GM12878 (cell line): Measurements from ENCODE around the gene GNAO1. TPM values are rescaled to one million over a fixed set of nuclear protein-coding genes. Genes with fewer than 3 reads are reported as not detected.

ENCODE experiments used
- ATAC-seq: fragments of 200-7000 bp; cut with Tn5 transposase; 3 replicates; pipeline ENCODE4 v1.9.1; 2020; ENCODE audit warnings: mild to moderate bottlenecking, moderate library complexity
- BruUV-seq: library from RNA; stranded (reverse); fragments of 400-500 nt; replicated peaks from 2 replicates; lab custom pipeline; 2021; lab: Mats Ljungman, UMichigan
- CTCF ChIA-PET: fragments of 300-600 bp; sonication (Branson Sonifier 250); formaldehyde crosslinking; extraction: SDS; loops from one replicate; lab custom pipeline; 2021; ENCODE audit warnings: inconsistent platforms; lab: Yijun Ruan, JAX
- POLR2A ChIA-PET: fragments of 350-600 bp; formaldehyde crosslinking; extraction: SDS; loops from one replicate; lab custom pipeline; 2021; ENCODE audit warnings: inconsistent platforms; lab: Charles Lee
- RAD21 ChIA-PET: fragments of 300-600 bp; sonication (Branson Sonifier 250); formaldehyde crosslinking; loops from one replicate; lab custom pipeline; 2023; ENCODE audit warnings: antibody characterized with exemption; ENCODE audit not compliant: unreplicated experiment; lab: Charles Lee
- SMC1A ChIA-PET: fragments of 300-600 bp; sonication (Branson Sonifier 250); formaldehyde crosslinking; loops from one replicate; lab custom pipeline; 2023; ENCODE audit not compliant: unreplicated experiment, uncharacterized antibody; lab: Charles Lee
- DNase-seq: peaks from one replicate; pipeline ENCODE4 v3.0.0-alpha.2; 2011; ENCODE audit warnings: low read depth, low spot score
- FAIRE-seq: peaks from 3 replicates; lab custom pipeline; 2011; peaks lifted over from hg19 to GRCh38; lab: Jason Lieb, UNC
- H2AFZ ChIP-seq: 2 replicates; pipeline ENCODE4 v1.6.0; 2011; ENCODE audit warnings: low read depth, low read length, control low read depth; ENCODE audit not compliant: control insufficient read depth
- H3K27ac ChIP-seq: 2 replicates; pipeline ENCODE4 v1.5.1; 2011; ENCODE audit warnings: control low read depth; ENCODE audit not compliant: control insufficient read depth, insufficient read depth
- H3K27me3 ChIP-seq, 2 experiments: replicated peaks in 1 of 2; 2 replicates each; pipeline versions ENCODE4 v1.6.0 to v1.6.1; 2011; ENCODE audit warnings: low read length in 1 of 2; ENCODE audit not compliant: control insufficient read depth in 2 of 2, insufficient read depth in 2 of 2
- H3K36me3 ChIP-seq, 2 experiments: 2 replicates each; pipeline ENCODE4 v1.5.1; 2011; ENCODE audit warnings: low read length in 1 of 2; ENCODE audit not compliant: control insufficient read depth in 2 of 2, insufficient read depth in 2 of 2
- H3K4me1 ChIP-seq: 2 replicates; pipeline ENCODE4 v1.6.1; 2011; ENCODE audit warnings: mild to moderate bottlenecking, low read length, moderate library complexity, mixed read lengths; ENCODE audit not compliant: control insufficient read depth, insufficient read depth
- H3K4me2 ChIP-seq: 2 replicates; pipeline ENCODE4 v1.6.0; 2011; ENCODE audit warnings: control low read depth; ENCODE audit not compliant: control insufficient read depth, insufficient read depth
- H3K4me3 ChIP-seq: fragments of 200-600 bp; sonication (generic); 2 replicates; pipeline ENCODE4 v1.5.1; 2016
- H3K79me2 ChIP-seq: 2 replicates; pipeline ENCODE4 v1.6.0; 2011; ENCODE audit warnings: low read length; ENCODE audit not compliant: control insufficient read depth, insufficient read depth
- H3K9ac ChIP-seq: 2 replicates; pipeline ENCODE4 v1.8.0; 2011; ENCODE audit warnings: low read length, control low read depth, mixed read lengths; ENCODE audit not compliant: control insufficient read depth, insufficient read depth
- H3K9me3 ChIP-seq: replicated peaks from 3 replicates; pipeline ENCODE4 v1.5.1; 2011; ENCODE audit warnings: mild to moderate bottlenecking, low read length; ENCODE audit not compliant: control insufficient read depth, insufficient read depth
- H4K20me1 ChIP-seq: 2 replicates; pipeline ENCODE4 v1.6.0; 2011; ENCODE audit not compliant: control insufficient read depth, insufficient read depth
- CBX3 ChIP-seq: fragments of 200-600 bp; sonication (generic); IDR thresholded peaks from 2 replicates; pipeline ENCODE4 v1.6.1; 2016; ENCODE audit warnings: low read depth, borderline replicate concordance
- KLF5 ChIP-seq: fragments of 450-650 bp; IDR thresholded peaks from 2 replicates; pipeline ENCODE4 v1.6.1; 2014; ENCODE audit warnings: mild to moderate bottlenecking; ENCODE audit not compliant: partially characterized antibody
- NR2C1 ChIP-seq: fragments of 450-650 bp; IDR thresholded peaks from 2 replicates; pipeline ENCODE4 v1.6.1; 2017; ENCODE audit warnings: antibody characterized with exemption, mild to moderate bottlenecking, moderate library complexity
- NRF1 ChIP-seq: conservative IDR thresholded peaks from 2 replicates; pipeline ENCODE4 v1.6.1; 2011; ENCODE audit warnings: mild to moderate bottlenecking, low read depth, low read length, improper control_type of control experiment
- POLR2A ChIP-seq: IDR thresholded peaks from 2 replicates; pipeline ENCODE4 v1.6.1; 2011; ENCODE audit warnings: low read depth, mild to moderate bottlenecking, low read length
- POLR2AphosphoS2 ChIP-seq: IDR thresholded peaks from 2 replicates; pipeline ENCODE4 v1.6.1; 2011; ENCODE audit warnings: low read depth, mild to moderate bottlenecking, low read length, improper control_type of control experiment, moderate library complexity
- SP1 ChIP-seq: IDR thresholded peaks from one replicate; pipeline ENCODE4 v1.6.1; 2011; ENCODE audit warnings: low read depth, low read length
- SREBF2 ChIP-seq: IDR thresholded peaks from 2 replicates; pipeline ENCODE4 v1.6.1; 2012; ENCODE audit warnings: mild to moderate bottlenecking, low read length
- ZBED1 ChIP-seq: IDR thresholded peaks from 2 replicates; pipeline ENCODE4 v1.6.1; 2016; ENCODE audit warnings: borderline replicate concordance
- WGBS: methylation state at CpG from one replicate; pipeline ENCODE4 v1.1.6; 2016; ENCODE audit warnings: low lambda C conversion rate; ENCODE audit not compliant: insufficient replicate concordance, insufficient coverage; ENCODE audit errors: missing lambda C conversion rate; 5-methylcytosine and 5-hydroxymethylcytosine counted together
- in situ Hi-C: fragments of 300-500 bp; cut with MboI; formaldehyde crosslinking; loops from 9 replicates; pipeline ENCODE4 v1.14.3; 2018; ENCODE audit warnings: mixed read lengths
- intact Hi-C: fragments of 100-400 bp; cut with micrococcal nuclease; formaldehyde crosslinking; loops from one replicate; pipeline ENCODE4 v1.14.2; 2022; ENCODE audit not compliant: unreplicated experiment
- polyA plus RNA-seq, 11 experiments: library from polyadenylated mRNA; depleted of rRNA in 4 of 11; unstranded in 6 of 11; stranded (reverse) in 5 of 11; fragments of >200 nt; fragmentation: Nextera tagmentation in 4 of 11; fragmentation: Illumina TruSeq in 1 of 11; extraction: Ambion mirVana in 4 of 11; extraction: Trizol in 1 of 11; gene quantifications; 1 replicate in 1 of 11; 2 replicates in 10 of 11; pipeline versions ENCODE4 v1.2.1 to v1.2.3, GENCODE V29; 2011 to 2016; ENCODE audit warnings: inconsistent platforms in 2 of 11, missing spikeins in 2 of 11, low read depth in 1 of 11
- total RNA-seq, 4 experiments: library from RNA; depleted of rRNA in 3 of 4; stranded (reverse); fragments of >200 nt in 3 of 4; fragmentation: Illumina TruSeq in 1 of 4; extraction: Trizol in 1 of 4; gene quantifications; 2 replicates each; pipeline versions ENCODE4 v1.2.1 to v1.2.3, GENCODE V29; 2013 to 2021
- TF ChIP-seq, protein P1 (sequence below): fragments of 450-650 bp; IDR thresholded peaks from 2 replicates; pipeline ENCODE4 v1.6.1; 2017; ENCODE audit warnings: mild to moderate bottlenecking, low read depth, inconsistent platforms; ENCODE audit not compliant: poor library complexity, severe bottlenecking
- TF ChIP-seq, protein P2 (sequence below): IDR thresholded peaks from 2 replicates; pipeline ENCODE4 v1.6.1; 2011; ENCODE audit warnings: low read depth, low read length, improper control_type of control experiment, borderline replicate concordance

GNAO1 gene
- total and polyA plus RNA-seq, 10 of the 15 experiments (the other 5 are each of a cell fraction or from before 2014, with no cell fraction given): 0.05 to 0.28 (median 0.14) TPM; not detected in 6

DNA sequence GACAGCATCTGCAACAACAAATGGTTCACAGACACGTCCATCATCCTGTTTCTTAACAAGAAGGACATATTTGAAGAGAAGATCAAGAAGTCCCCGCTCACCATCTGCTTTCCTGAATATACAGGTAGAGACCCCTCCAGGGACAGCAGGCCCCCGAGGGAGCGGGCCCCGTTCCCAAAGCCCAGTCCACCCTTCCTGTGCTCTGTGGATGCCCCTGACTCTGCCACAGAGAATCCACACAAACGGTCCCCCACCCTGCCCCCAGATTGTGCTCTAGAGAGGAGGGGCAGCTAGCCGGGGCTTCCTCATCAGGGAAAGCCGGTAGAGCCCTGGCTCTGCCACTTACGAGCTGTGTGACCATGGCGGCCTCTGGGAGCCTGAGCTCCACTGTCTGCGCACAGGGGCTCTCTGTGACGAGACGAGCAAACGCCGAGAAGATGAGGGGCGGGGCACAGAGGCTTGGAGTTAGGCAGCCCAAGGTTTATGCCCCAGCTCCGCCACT lies 149.6 kb downstream of the GNAO1 start (continued):
- TF ChIP-seq, protein P1, sequence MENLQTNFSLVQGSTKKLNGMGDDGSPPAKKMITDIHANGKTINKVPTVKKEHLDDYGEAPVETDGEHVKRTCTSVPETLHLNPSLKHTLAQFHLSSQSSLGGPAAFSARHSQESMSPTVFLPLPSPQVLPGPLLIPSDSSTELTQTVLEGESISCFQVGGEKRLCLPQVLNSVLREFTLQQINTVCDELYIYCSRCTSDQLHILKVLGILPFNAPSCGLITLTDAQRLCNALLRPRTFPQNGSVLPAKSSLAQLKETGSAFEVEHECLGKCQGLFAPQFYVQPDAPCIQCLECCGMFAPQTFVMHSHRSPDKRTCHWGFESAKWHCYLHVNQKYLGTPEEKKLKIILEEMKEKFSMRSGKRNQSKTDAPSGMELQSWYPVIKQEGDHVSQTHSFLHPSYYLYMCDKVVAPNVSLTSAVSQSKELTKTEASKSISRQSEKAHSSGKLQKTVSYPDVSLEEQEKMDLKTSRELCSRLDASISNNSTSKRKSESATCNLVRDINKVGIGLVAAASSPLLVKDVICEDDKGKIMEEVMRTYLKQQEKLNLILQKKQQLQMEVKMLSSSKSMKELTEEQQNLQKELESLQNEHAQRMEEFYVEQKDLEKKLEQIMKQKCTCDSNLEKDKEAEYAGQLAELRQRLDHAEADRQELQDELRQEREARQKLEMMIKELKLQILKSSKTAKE: no peak

DNA sequence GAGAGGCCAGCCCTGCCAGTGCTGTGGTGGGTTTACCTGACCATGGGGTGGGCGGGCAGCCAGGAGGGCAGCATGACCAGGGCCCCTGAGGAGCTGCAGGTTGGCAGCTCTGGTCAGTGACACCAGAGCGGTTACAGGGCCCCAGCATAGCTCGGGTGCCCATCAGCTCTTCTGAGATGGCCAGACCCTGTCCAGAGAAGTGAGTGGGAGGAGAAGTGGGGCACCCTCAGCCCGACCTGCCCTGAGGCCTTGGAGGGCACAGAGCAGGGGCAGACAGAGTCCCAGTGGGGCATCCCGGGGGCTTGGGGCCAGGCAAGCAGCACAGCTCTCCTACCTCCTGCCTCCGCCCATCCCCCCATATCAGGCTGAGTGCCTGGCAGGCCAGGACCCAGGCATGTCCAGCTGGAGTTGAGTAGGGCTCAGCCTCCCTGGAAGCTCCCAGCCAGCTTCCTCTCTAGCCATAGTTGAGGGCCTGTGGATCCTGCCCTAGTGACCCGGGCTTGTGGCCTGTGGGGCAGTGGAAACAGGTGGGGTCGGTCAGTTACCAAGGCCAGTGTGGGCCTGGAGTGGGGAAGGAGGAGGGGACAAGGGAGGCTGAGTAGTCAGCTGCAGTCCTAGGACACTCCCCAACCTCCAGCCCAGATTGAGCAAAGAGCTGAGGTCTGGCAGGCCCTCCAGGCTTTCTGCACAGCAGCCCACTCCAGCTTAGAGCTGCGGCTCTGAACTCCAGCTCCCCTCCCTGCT lies 150.5 kb downstream of the GNAO1 start:
- no peak overlapping the region for H3K27ac ChIP-seq
- no peaks in the 10 kb centered on the region for H3K9me3 ChIP-seq
- H3K27me3 ChIP-seq: no peaks in the 10 kb centered on the region; a peak in 1 of 4 replicates
- no peaks in the 10 kb centered on the region for H3K79me2 ChIP-seq
- TF ChIP-seq, protein P2, sequence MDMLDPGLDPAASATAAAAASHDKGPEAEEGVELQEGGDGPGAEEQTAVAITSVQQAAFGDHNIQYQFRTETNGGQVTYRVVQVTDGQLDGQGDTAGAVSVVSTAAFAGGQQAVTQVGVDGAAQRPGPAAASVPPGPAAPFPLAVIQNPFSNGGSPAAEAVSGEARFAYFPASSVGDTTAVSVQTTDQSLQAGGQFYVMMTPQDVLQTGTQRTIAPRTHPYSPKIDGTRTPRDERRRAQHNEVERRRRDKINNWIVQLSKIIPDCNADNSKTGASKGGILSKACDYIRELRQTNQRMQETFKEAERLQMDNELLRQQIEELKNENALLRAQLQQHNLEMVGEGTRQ: no peak
- TF ChIP-seq CBX3 (no peak), NRF1 (no peak), NR2C1 (no peak), SP1 (no peak), KLF5 (no peak), ZBED1 (no peak), POLR2AphosphoS2 (no peak), SREBF2 (no peak), POLR2A (no peak)
- intact Hi-C loops (no loop called here), in situ Hi-C loops (no loop called here)
- no peak overlapping the region for H3K4me2 ChIP-seq
- H4K20me1 ChIP-seq: no peaks in the 10 kb centered on the region; the same call in 1 of the 2 replicates
- H3K4me1 ChIP-seq: no peaks in the 10 kb centered on the region
- WGBS: 16% methylated on average over 9 of the region's 9 CpGs
- H3K9ac ChIP-seq: no peak overlapping the region
- POLR2A ChIA-PET: no interaction called here
- H3K36me3 ChIP-seq: no peaks in the 10 kb centered on the region
- SMC1A ChIA-PET: no interaction called here
- CTCF ChIA-PET: interaction anchor here (1.7 kb wide), 1 partner anchor 14 kb away, joined by 5 read pairs; no protein-coding TSS in a partner anchor
- no peak overlapping the region for H3K4me3 ChIP-seq
- H2AFZ ChIP-seq: no peak overlapping the region
- FAIRE-seq (no peak), ATAC-seq (no peak), DNase-seq (no peak)
- BruUV-seq: no TSS peak
- RAD21 ChIA-PET: no interaction called here
